HepG2 (cell line): Measurements from ENCODE around the gene MEPCE. TPM values are rescaled to one million over a fixed set of nuclear protein-coding genes. Genes with fewer than 3 reads are reported as not detected.

Experiments
- ATAC-seq: fragments of 200-7000 bp; cut with Tn5 transposase; 3 replicates; pipeline ENCODE4 v1.9.1; 2020; ENCODE audit warnings: mild to moderate bottlenecking, moderate library complexity
- BruUV-seq: library from RNA; stranded (reverse); fragments of 400-500 nt; replicated peaks from 2 replicates; lab custom pipeline; 2021; lab: Mats Ljungman, UMichigan
- CTCF ChIA-PET: fragments of 300-600 bp; formaldehyde crosslinking; extraction: SDS; loops from one replicate; lab custom pipeline; 2021; ENCODE audit warnings: low total read pairs, inconsistent platforms, low intra/inter-chr PET ratio; lab: Yijun Ruan, JAX
- POLR2A ChIA-PET: fragments of 350-600 bp; sonication (Branson Sonifier 250); formaldehyde crosslinking; loops from one replicate; lab custom pipeline; 2020; ENCODE audit warnings: antibody characterized with exemption, inconsistent platforms; lab: Yijun Ruan, JAX
- DNase-seq: peaks from one replicate; pipeline ENCODE4 v3.0.0-alpha.2; 2015; ENCODE audit warnings: low spot score
- FAIRE-seq: peaks from 3 replicates; lab custom pipeline; 2011; peaks lifted over from hg19 to GRCh38; lab: Jason Lieb, UNC
- H2AFZ ChIP-seq: one replicate; pipeline ENCODE4 v1.6.1; 2011; ENCODE audit warnings: low read length, inconsistent platforms
- H3K27ac ChIP-seq: fragments of 300-600 bp; 3 replicates; pipeline ENCODE4 v1.8.0; 2011; ENCODE audit warnings: mixed run types, mild to moderate bottlenecking, mixed read lengths, low read length, inconsistent platforms; ENCODE audit not compliant: insufficient read depth; ENCODE audit errors: extremely low read length
- H3K27me3 ChIP-seq, 2 experiments: fragments of 200-600 bp in 1 of 2; 2 replicates in 1 of 2; 3 replicates in 1 of 2; pipeline versions ENCODE4 v1.6.0 to v1.8.0; 2011; ENCODE audit warnings: low read length in 2 of 2, mild to moderate bottlenecking in 2 of 2, moderate library complexity in 2 of 2, inconsistent platforms in 1 of 2; ENCODE audit not compliant: insufficient read depth in 2 of 2, control insufficient read depth in 1 of 2
- H3K36me3 ChIP-seq, 2 experiments: fragments of 200-600 bp in 1 of 2; replicated peaks in 1 of 2; 2 replicates in 1 of 2; 3 replicates in 1 of 2; pipeline versions ENCODE4 v1.5.1 to v1.8.0; 2011; ENCODE audit warnings: low read length in 2 of 2, inconsistent platforms in 1 of 2; ENCODE audit not compliant: insufficient read depth in 2 of 2, control insufficient read depth in 1 of 2
- H3K4me1 ChIP-seq: 2 replicates; pipeline ENCODE4 v1.5.1; 2012; ENCODE audit warnings: low read length, inconsistent platforms; ENCODE audit not compliant: insufficient read depth
- H3K4me2 ChIP-seq: 2 replicates; pipeline ENCODE4 v1.6.0; 2011; ENCODE audit warnings: low read depth, low read length, inconsistent platforms
- H3K4me3 ChIP-seq, 3 experiments: fragments of 200-600 bp in 1 of 3; sonication (generic), shearing (Covaris generic) in 1 of 3; replicated peaks in 1 of 3; 2 replicates each; pipeline ENCODE4 v1.5.1; 2011 to 2016; ENCODE audit warnings: low read length in 3 of 3, inconsistent platforms in 2 of 3, low read depth in 2 of 3, mild to moderate bottlenecking in 2 of 3, control low read depth in 1 of 3, mixed read lengths in 1 of 3; ENCODE audit not compliant: insufficient read depth in 1 of 3
- H3K79me2 ChIP-seq: one replicate; pipeline ENCODE4 v1.6.1; 2011; ENCODE audit warnings: low read length, inconsistent platforms; ENCODE audit not compliant: insufficient read depth
- H3K9ac ChIP-seq: 2 replicates; pipeline ENCODE4 v1.6.0; 2011; ENCODE audit warnings: mild to moderate bottlenecking, low read depth, low read length, inconsistent platforms; ENCODE audit not compliant: insufficient read depth
- H3K9me3 ChIP-seq: 2 replicates; pipeline ENCODE4 v1.5.1; 2012; ENCODE audit warnings: mild to moderate bottlenecking, low read length
- H4K20me1 ChIP-seq: 2 replicates; pipeline ENCODE4 v1.6.0; 2011; ENCODE audit warnings: inconsistent platforms, mild to moderate bottlenecking, low read length, moderate library complexity; ENCODE audit not compliant: insufficient read depth
- CHCHD3 ChIP-seq: sonication (generic); formaldehyde crosslinking; IDR thresholded peaks from 2 replicates; pipeline ENCODE4 v1.8.0; 2022; ENCODE audit warnings: mild to moderate bottlenecking, missing genetic modification reagents, moderate library complexity
- IKZF4 ChIP-seq: sonication (generic); formaldehyde crosslinking; IDR thresholded peaks from 2 replicates; pipeline ENCODE4 v1.5.1; 2020; ENCODE audit warnings: borderline replicate concordance, mild to moderate bottlenecking, low read depth, missing genetic modification reagents; ENCODE audit errors: not compliant biosample characterization
- MAF1 ChIP-seq: sonication (generic); formaldehyde crosslinking; IDR thresholded peaks from 2 replicates; pipeline ENCODE4 v1.5.0; 2020; ENCODE audit warnings: missing genetic modification reagents, borderline replicate concordance
- NFE2 ChIP-seq: sonication (generic); formaldehyde crosslinking; IDR thresholded peaks from 2 replicates; pipeline ENCODE4 v1.4.0; 2020; ENCODE audit warnings: missing genetic modification reagents
- PREB ChIP-seq: sonication (generic); formaldehyde crosslinking; IDR thresholded peaks from 2 replicates; pipeline ENCODE4 v1.4.0; 2020; ENCODE audit warnings: missing genetic modification reagents
- SIX4 ChIP-seq: sonication (generic); formaldehyde crosslinking; IDR thresholded peaks from 2 replicates; pipeline ENCODE4 v1.4.0; 2020; ENCODE audit warnings: missing genetic modification reagents
- SNAPC4 ChIP-seq: sonication (generic); formaldehyde crosslinking; IDR thresholded peaks from 2 replicates; pipeline ENCODE4 v1.4.0; 2020; ENCODE audit warnings: mild to moderate bottlenecking, missing genetic modification reagents
- SP140L ChIP-seq: sonication (generic); formaldehyde crosslinking; IDR thresholded peaks from 2 replicates; pipeline ENCODE4 v1.4.0; 2020; ENCODE audit warnings: missing genetic modification reagents, borderline replicate concordance
- TSC22D2 ChIP-seq: sonication (generic); formaldehyde crosslinking; IDR thresholded peaks from 2 replicates; pipeline ENCODE4 v1.5.1; 2020; ENCODE audit warnings: missing genetic modification reagents, mild to moderate bottlenecking, borderline replicate concordance
- ZNF546 ChIP-seq: sonication (generic); formaldehyde crosslinking; conservative IDR thresholded peaks from 2 replicates; pipeline ENCODE4 v1.8.1; 2023; ENCODE audit warnings: mild to moderate bottlenecking, missing genetic modification reagents
- WGBS: methylation state at CpG from one replicate; pipeline ENCODE4 v1.1.6; 2017; ENCODE audit warnings: low lambda C conversion rate; 5-methylcytosine and 5-hydroxymethylcytosine counted together
- in situ Hi-C: cut with HindIII; loops from 2 replicates; pipeline ENCODE4 v1.10.0; 2017; ENCODE audit warnings: low pct_unique_long_range_greater_than_20kb; ENCODE audit not compliant: extremely low pct_ligation_motif_present
- intact Hi-C: fragments of 100-400 bp; cut with micrococcal nuclease; formaldehyde crosslinking; loops from one replicate; pipeline ENCODE4 v1.10.0; 2022; ENCODE audit not compliant: unreplicated experiment
- polyA plus RNA-seq, 8 experiments: library from polyadenylated mRNA; depleted of rRNA in 3 of 8; stranded (reverse) in 7 of 8; unstranded in 1 of 8; fragments of >200 nt; fragmentation: Illumina TruSeq in 4 of 8; extraction: Trizol in 4 of 8; gene quantifications; 2 replicates each; pipeline versions ENCODE4 v1.2.1 to v1.2.3, GENCODE V29; 2011 to 2016; ENCODE audit warnings: low read depth in 4 of 8, missing spikeins in 1 of 8, mixed read lengths in 1 of 8; ENCODE audit not compliant: insufficient read depth in 1 of 8
- total RNA-seq, 5 experiments: library from RNA; depleted of rRNA; stranded (reverse); fragments of >200 nt; fragmentation: Illumina TruSeq; extraction: Trizol; gene quantifications; 2 replicates each; pipeline ENCODE4 v1.2.3, GENCODE V29; 2016; ENCODE audit warnings: low read depth in 1 of 5
- TF ChIP-seq, protein P1 (sequence below): sonication (generic); formaldehyde crosslinking; IDR thresholded peaks from 2 replicates; pipeline ENCODE4 v1.4.0; 2020; ENCODE audit warnings: missing genetic modification reagents

Gene MEPCE
- total and polyA plus RNA-seq, 2 of the 13 experiments (the other 11 are each of a cell fraction or from before 2014, with no cell fraction given) = 12.3 to 26.0 TPM

GRCh38 chr7:100413889-100414288 is 15.7 kb upstream of the MEPCE start (continued):
- no peak for TF ChIP-seq NFE2

- Histone ChIP-seq H3K9me3 (no peaks in the 10 kb centered on the region), H2AFZ (no peak overlapping the region), H3K36me3 (no peaks in the 10 kb centered on the region), H3K9ac (no peak overlapping the region), H3K27ac (no peak overlapping the region), H3K4me2 (no peak overlapping the region), H3K4me1 (no peaks in the 10 kb centered on the region), H3K27me3 (no peaks in the 10 kb centered on the region), H3K79me2 (no peaks in the 10 kb centered on the region), H3K4me3 (no peak overlapping the region), H4K20me1 (no peaks in the 10 kb centered on the region)
- POLR2A ChIA-PET = interaction anchor here (1.4 kb wide), 1 partner anchor 13 kb away, joined by 6 read pairs; the partner anchor contains the start of gene ZCWPW1
- TF ChIP-seq SP140L (CRISPR knock-in tag) = no peak
- TF ChIP-seq PREB (CRISPR knock-in tag) = no peak
- TF ChIP-seq CHCHD3 (CRISPR knock-in tag) = no peak
- no peak for TF ChIP-seq IKZF4 (CRISPR knock-in tag)
- no peak for TF ChIP-seq SNAPC4 (CRISPR knock-in tag)
- no peak for TF ChIP-seq TSC22D2 (CRISPR knock-in tag)
- no peak for TF ChIP-seq ZNF546 (CRISPR knock-in tag)
- TF ChIP-seq SIX4 (CRISPR knock-in tag) = no peak
- TF ChIP-seq MAF1 (CRISPR knock-in tag) = no peak
- TF ChIP-seq, protein P1, sequence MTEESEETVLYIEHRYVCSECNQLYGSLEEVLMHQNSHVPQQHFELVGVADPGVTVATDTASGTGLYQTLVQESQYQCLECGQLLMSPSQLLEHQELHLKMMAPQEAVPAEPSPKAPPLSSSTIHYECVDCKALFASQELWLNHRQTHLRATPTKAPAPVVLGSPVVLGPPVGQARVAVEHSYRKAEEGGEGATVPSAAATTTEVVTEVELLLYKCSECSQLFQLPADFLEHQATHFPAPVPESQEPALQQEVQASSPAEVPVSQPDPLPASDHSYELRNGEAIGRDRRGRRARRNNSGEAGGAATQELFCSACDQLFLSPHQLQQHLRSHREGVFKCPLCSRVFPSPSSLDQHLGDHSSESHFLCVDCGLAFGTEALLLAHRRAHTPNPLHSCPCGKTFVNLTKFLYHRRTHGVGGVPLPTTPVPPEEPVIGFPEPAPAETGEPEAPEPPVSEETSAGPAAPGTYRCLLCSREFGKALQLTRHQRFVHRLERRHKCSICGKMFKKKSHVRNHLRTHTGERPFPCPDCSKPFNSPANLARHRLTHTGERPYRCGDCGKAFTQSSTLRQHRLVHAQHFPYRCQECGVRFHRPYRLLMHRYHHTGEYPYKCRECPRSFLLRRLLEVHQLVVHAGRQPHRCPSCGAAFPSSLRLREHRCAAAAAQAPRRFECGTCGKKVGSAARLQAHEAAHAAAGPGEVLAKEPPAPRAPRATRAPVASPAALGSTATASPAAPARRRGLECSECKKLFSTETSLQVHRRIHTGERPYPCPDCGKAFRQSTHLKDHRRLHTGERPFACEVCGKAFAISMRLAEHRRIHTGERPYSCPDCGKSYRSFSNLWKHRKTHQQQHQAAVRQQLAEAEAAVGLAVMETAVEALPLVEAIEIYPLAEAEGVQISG = no peak
- no peak for FAIRE-seq
- intact Hi-C loops = no loop called here
- 62% methylated on average over 5 of the region's 5 CpGs for WGBS
- DNase-seq = no peak
- in situ Hi-C loops = no loop called here
- ATAC-seq = no peak
- BruUV-seq = no TSS peak
- CTCF ChIA-PET = no interaction called here
Measured at GRCh38 chr7:100415448-100415847, 14.2 kb upstream of the MEPCE start.
